GM18858 (cell line): ENCODE data around the gene LAMC1.
"Not testable (repeated sequence)": the region's sequence is repeated elsewhere in the genome, so short reads cannot be mapped to it uniquely, and the experiment has no call there.

Source experiments
- ATAC-seq: cut with Tn5 transposase; IDR thresholded peaks from one replicate; pipeline ENCODE4 v1.9.1; 2021; ENCODE audit not compliant: unreplicated experiment

LAMC1 gene

GRCh38 chr1:183143576-183144315 lies 120.5 kb downstream of the LAMC1 start:
- ATAC-seq: no peak

DNA sequence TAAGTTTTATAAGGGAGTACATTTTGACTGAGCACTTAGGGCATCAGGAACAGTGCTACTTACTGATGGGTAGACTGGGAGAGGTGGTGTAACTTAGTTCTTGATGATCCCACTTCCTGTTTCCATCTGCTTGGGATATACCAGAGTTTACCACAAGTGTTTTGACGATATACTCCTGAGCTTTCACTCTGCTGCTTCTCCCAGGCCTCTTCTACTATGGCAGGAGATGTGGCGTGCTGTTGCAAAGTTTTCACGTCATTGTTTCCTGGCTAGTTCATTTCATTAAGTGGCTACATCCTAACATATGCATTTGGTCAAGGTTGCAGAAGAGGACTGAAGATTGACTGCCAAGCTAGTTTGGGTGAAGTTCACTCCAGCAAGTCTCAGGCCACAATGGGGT lies 121.5 kb downstream of the LAMC1 start:
- no peak for ATAC-seq

- ATAC-seq: no peak
Measured at GRCh38 chr1:183147735-183148134, 124.5 kb downstream of the LAMC1 start.

DNA sequence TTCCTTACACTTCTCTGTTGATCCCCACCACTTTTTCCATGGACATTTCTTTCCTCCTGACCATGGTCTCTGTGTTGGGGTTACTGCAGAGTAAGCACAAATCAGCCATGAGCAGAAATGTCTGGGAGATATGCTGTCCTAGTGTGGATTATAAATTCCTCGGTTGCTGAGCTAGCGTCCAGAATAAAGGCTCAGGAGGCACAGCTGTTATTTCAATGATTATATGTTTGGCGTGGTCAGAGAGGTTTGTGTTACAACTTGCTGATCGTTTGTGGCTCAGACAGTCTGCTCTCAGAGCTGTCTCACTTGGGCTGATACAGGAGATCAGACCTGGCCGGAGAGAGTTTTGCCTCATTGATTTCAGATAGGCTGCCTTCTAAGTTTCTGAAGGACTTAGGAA lies 125.4 kb downstream of the LAMC1 start:
- ATAC-seq: no peak

DNA sequence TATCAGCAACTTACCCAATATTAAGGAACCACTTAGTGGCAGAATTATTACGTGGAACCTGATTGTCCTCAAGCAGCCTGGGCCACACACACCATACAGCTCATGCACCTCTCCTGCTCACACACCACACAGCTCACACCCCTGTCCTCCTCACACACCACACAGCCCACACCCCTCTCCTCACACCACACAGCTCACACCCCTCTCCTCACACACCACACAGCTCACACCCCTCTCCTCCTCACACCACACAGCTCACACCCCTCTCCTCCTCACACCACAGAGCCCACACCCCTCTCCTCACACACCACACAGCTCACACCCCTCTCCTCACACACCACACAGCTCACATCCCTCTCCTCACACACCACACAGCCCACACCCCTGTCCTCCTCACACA lies 126.1 kb downstream of the LAMC1 start:
- no peak for ATAC-seq

DNA sequence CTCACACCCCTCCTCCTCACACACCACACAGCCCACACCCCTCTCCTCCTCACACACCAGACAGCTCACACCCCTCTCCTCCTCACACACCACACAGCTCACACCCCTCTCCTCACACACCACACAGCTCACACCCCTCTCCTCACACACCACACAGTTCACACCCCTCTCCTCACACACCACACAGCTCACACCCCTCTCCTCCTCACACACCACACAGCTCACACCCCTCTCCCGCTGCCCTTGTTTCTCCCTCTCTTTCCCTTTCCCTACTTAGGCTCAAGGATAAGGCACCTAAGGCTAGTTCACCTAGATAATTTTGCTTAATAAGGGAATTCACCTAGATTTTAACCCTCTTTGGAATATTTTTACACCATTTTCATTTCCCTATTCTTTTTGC lies 126.8 kb downstream of the LAMC1 start:
- not testable (repeated sequence) for ATAC-seq

- no peak for ATAC-seq
Measured at GRCh38 chr1:183150445-183150844, 127.2 kb downstream of the LAMC1 start.

DNA sequence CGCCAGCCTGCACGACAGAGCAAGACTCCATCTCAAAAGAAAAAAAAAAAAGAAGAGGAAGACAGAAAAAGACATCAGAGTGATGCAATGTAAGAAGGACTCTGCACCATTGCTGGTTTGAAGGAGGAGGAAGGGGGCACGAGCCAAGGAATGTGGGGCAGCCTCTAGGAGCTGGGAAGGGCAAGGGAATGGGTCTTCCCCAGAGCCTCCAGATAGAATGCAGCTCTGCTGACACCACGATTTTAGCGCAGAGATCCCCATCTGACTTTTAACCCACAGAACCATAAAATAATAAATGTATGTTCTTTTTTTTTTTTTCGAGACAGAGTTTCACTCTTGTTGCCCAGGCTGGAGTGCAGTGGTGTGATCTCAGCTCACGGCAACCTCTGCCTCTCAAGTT lies 129.0 kb downstream of the LAMC1 start:
- ATAC-seq: no peak

DNA sequence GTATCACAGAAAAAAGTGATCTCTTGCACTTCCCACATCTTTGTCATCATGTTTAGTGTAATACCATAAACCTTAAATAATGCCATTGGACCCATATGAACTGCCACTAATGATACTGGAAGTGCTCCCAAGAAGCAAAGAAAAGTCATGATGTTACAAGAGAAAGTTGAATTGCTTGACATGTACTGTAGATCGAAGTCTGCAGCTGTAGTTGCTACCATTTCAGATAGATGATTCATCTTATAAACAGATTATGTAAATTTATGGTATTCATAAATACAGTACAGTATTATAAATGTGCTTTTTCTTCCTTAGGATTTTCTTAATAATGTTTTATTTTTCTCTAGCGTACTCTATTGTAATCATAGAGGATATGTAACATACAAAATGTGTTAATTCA lies 132.7 kb downstream of the LAMC1 start:
- no peak for ATAC-seq

- ATAC-seq: no peak
Measured at GRCh38 chr1:183159960-183160359, 136.7 kb downstream of the LAMC1 start.

- ATAC-seq: no peak
Measured at GRCh38 chr1:183161391-183161790, 138.2 kb downstream of the LAMC1 start.

DNA sequence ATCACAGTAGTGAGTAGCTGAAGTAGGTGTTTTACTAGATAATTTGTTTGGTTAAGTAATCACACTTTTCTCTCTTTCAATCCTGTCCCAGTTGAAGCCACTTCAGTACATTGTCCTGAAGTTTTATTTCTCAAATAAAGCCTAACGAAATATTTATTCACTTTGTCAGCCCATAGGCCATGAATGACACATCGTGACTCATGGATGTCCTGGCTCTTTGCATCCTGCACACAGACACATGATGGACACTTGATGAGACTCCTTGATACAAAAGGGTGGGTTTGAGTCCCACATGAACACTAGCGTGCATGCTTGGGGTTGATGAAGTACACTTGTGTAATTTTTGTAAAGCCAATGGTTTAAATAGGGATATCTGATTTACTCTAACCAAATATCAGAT lies 140.1 kb downstream of the LAMC1 start:
- no peak for ATAC-seq

- no peak for ATAC-seq
Measured at GRCh38 chr1:183164340-183164739, 141.1 kb downstream of the LAMC1 start.

DNA sequence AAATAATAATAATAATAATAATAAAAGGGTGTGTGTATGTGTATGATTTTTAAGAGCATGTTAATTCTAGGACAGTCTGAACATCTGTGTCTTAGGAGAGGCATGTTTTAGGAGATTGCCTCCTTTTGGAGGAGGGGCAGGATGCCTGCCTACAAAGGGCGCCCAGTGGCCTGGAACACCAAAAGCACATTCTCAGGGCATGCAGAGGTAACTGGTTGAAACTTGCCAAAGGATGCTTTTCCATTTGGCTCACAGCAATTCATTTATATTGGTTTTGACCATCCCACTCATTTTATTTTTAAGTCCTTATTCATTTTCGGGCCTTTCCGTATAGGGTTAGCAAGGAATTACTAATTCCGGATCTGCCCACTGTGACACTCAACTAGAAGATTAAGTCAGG lies 141.7 kb downstream of the LAMC1 start:
- ATAC-seq: no peak

DNA sequence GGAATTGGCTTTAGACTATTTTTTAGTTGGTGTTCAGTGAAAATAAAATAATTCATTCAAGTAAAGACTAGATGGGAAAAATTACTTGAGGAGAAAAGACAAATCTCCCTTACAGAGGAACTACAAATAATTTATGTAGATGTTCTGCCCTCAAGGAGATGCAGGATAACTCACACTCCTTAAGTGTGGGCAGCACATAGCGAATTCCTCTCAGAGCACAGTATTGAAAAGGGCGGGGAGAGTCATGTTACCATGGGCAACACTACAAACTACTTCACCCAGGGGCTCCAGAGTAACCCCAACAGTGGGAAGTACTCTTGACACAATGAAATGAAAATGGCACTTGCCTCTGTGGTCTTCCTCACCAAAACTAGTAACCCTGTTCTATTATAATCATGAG lies 142.2 kb downstream of the LAMC1 start:
- no peak for ATAC-seq

- no peak for ATAC-seq
Measured at GRCh38 chr1:183166454-183166853, 143.2 kb downstream of the LAMC1 start.

- no peak for ATAC-seq
Measured at GRCh38 chr1:183167676-183168075, 144.5 kb downstream of the LAMC1 start.

DNA sequence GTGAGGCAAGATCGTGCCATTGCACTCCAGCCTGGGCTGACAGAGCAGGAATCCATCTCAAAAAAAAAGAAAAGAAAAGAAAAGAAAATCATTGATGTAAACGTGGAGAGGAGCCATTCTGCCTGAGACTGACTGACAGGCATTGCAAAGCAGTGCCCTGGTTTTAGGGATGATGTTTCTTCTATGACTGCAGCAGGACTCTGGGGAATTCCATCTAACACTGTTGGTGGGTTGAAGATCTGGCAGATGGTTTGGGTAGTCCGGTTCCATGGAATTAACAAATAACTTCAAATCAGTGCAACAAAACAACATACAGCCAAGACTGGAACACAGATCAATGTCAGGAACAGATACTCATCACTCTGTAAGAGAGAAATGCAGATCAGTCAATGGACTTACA lies 145.1 kb downstream of the LAMC1 start:
- no peak for ATAC-seq

DNA sequence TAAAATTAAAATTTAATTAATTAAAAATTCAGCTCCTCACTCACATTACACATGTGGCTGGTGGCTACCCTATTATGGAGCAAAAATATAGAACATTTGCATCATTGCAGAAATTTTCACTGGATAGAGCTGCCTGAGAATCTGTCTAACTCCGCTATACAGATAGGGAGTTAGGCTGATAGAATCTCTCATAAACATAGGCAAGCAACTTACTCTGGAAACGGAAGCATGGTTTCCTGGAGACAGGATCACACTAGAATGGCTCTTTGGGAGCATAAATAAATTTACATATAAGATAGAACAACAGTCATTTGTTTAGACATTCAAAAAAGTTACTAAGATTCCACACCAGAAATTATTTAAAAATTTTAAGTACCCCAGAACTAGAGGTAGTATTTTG lies 150.6 kb downstream of the LAMC1 start:
- no peak for ATAC-seq

DNA sequence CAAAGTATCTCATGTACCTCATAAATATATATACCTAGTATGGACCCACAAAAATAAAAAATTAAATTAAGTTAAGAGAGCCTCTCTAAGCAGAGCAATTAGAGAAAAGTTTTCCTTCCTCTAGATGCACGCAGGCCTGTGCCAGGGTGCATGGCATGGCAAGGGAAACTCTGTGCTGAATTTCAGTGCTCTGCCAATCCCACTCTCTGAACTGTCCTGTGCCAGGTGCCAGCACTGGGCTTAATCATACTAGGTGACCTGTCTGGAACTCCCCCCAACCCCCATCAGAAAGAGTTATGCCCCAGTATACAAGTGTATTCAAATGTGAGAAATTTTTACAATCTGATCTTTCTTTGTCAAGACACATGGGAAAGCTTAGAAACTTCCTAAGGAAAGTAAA lies 152.4 kb downstream of the LAMC1 start:
- ATAC-seq: no peak

- ATAC-seq: no peak
Measured at GRCh38 chr1:183178545-183178944, 155.3 kb downstream of the LAMC1 start.

DNA sequence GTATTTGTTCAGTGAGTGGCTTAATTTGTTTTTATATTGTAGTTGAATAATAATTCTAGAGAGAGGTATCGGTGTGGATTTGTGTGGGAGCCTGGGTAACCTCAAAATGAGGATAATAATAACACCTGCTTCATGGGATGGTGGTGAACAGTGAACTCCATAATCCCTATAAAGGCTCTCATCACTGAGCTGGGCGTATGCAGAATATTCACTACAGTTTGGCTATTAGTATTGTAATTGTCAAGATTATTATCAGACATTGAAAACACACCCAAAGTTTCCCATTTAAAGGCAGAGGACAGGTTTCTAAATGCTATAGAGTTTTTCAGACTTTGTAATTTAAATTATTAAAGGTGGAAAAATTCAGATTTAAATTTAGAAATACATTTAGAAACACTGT lies 155.8 kb downstream of the LAMC1 start:
- ATAC-seq: no peak

- peak; percentile 7 for ATAC-seq
Measured at GRCh38 chr1:183180218-183180617, 157.0 kb downstream of the LAMC1 start.
